HepG2 (cell line): ENCODE results near the gene NHERF2. TPM values are rescaled to one million over a fixed set of nuclear protein-coding genes. Genes with fewer than 3 reads are reported as not detected.

Source experiments
- BATF2 ChIP-seq: sonication (generic); formaldehyde crosslinking; IDR thresholded peaks from 2 replicates; pipeline ENCODE4 v1.8.0; 2022; ENCODE audit warnings: mild to moderate bottlenecking, missing genetic modification reagents, moderate library complexity
- HOXA5 ChIP-seq: sonication (generic); formaldehyde crosslinking; IDR thresholded peaks from 2 replicates; pipeline ENCODE4 v1.4.0; 2020; ENCODE audit warnings: missing genetic modification reagents
- MAFF ChIP-seq: IDR thresholded peaks from 2 replicates; pipeline ENCODE4 v1.6.1; 2011; ENCODE audit warnings: low read depth, low read length, improper control_type of control experiment
- TRIM22 ChIP-seq: fragments of 450-650 bp; IDR thresholded peaks from 2 replicates; pipeline ENCODE4 v1.6.1; 2017
- ZBTB1 ChIP-seq: sonication (generic); formaldehyde crosslinking; IDR thresholded peaks from 2 replicates; pipeline ENCODE4 v1.4.0; 2020; ENCODE audit warnings: missing genetic modification reagents, borderline replicate concordance
- ZNF142 ChIP-seq: sonication (generic); formaldehyde crosslinking; IDR thresholded peaks from 2 replicates; pipeline ENCODE4 v1.4.0; 2020; ENCODE audit warnings: missing genetic modification reagents
- ZNF407 ChIP-seq: sonication (generic); formaldehyde crosslinking; IDR thresholded peaks from one replicate; pipeline ENCODE4 v1.5.1; 2020; ENCODE audit warnings: mild to moderate bottlenecking, missing genetic modification reagents; ENCODE audit errors: not compliant biosample characterization
- ZNF510 ChIP-seq: sonication (generic); formaldehyde crosslinking; IDR thresholded peaks from 2 replicates; pipeline ENCODE4 v1.4.0; 2020; ENCODE audit warnings: low read depth, mild to moderate bottlenecking, missing genetic modification reagents
- ZNF768 ChIP-seq: sonication (generic); formaldehyde crosslinking; IDR thresholded peaks from 2 replicates; pipeline ENCODE4 v1.4.0; 2020; ENCODE audit warnings: missing genetic modification reagents
- ZNF773 ChIP-seq: sonication (generic); formaldehyde crosslinking; IDR thresholded peaks from 2 replicates; pipeline ENCODE4 v1.4.0; 2020; ENCODE audit warnings: missing genetic modification reagents, borderline replicate concordance
- ZNF776 ChIP-seq: sonication (generic); formaldehyde crosslinking; IDR thresholded peaks from 2 replicates; pipeline ENCODE4 v1.4.0; 2020; ENCODE audit warnings: mild to moderate bottlenecking, missing genetic modification reagents
- polyA plus RNA-seq, 8 experiments: library from polyadenylated mRNA; depleted of rRNA in 3 of 8; stranded (reverse) in 7 of 8; unstranded in 1 of 8; fragments of >200 nt; fragmentation: Illumina TruSeq in 4 of 8; extraction: Trizol in 4 of 8; gene quantifications; 2 replicates each; pipeline versions ENCODE4 v1.2.1 to v1.2.3, GENCODE V29; 2011 to 2016; ENCODE audit warnings: low read depth in 4 of 8, missing spikeins in 1 of 8, mixed read lengths in 1 of 8; ENCODE audit not compliant: insufficient read depth in 1 of 8
- total RNA-seq, 5 experiments: library from RNA; depleted of rRNA; stranded (reverse); fragments of >200 nt; fragmentation: Illumina TruSeq; extraction: Trizol; gene quantifications; 2 replicates each; pipeline ENCODE4 v1.2.3, GENCODE V29; 2016; ENCODE audit warnings: low read depth in 1 of 5

Gene NHERF2
- total and polyA plus RNA-seq, 2 of the 13 experiments (the other 11 are each of a cell fraction or from before 2014, with no cell fraction given) = 23.7 to 39.3 TPM

- TF ChIP-seq ZNF768 (CRISPR knock-in tag) = peak; percentile 45; the same call in 1 of the 2 replicates
- TF ChIP-seq ZNF510 (CRISPR knock-in tag) = no peak
- TF ChIP-seq BATF2 = peak; percentile 51; the same call in 1 of the 2 replicates
- no peak for TF ChIP-seq ZNF142
- TF ChIP-seq TRIM22 = no peak
- TF ChIP-seq ZBTB1 = no peak
- TF ChIP-seq HOXA5 (CRISPR knock-in tag) = no peak; the same call in 1 of the 2 replicates
- no peak for TF ChIP-seq MAFF
- TF ChIP-seq ZNF776 = no peak
- TF ChIP-seq ZNF407 (CRISPR knock-in tag) = no peak
- TF ChIP-seq ZNF773 (CRISPR knock-in tag) = no peak
Observed at GRCh38 chr16:2009791-2010510, 16.8 kb upstream of the NHERF2 start, which contains the start of gene ZNF598 (continued).
